A549 treated with DMSO at 1 μM for 4 hours (cell line): ENCODE data around the gene ARID5B. TPM values are rescaled to one million over a fixed set of nuclear protein-coding genes. Genes with fewer than 3 reads are reported as not detected.

Experiments used
- total RNA-seq: library from RNA; stranded (reverse); fragments of 200-300 nt; extraction: Qiagen RNA extraction; gene quantifications from 5 replicates; pipeline ENCODE4 v1.2.3, GENCODE V29; 2022; ENCODE audit warnings: low read depth

ARID5B gene, protein sequence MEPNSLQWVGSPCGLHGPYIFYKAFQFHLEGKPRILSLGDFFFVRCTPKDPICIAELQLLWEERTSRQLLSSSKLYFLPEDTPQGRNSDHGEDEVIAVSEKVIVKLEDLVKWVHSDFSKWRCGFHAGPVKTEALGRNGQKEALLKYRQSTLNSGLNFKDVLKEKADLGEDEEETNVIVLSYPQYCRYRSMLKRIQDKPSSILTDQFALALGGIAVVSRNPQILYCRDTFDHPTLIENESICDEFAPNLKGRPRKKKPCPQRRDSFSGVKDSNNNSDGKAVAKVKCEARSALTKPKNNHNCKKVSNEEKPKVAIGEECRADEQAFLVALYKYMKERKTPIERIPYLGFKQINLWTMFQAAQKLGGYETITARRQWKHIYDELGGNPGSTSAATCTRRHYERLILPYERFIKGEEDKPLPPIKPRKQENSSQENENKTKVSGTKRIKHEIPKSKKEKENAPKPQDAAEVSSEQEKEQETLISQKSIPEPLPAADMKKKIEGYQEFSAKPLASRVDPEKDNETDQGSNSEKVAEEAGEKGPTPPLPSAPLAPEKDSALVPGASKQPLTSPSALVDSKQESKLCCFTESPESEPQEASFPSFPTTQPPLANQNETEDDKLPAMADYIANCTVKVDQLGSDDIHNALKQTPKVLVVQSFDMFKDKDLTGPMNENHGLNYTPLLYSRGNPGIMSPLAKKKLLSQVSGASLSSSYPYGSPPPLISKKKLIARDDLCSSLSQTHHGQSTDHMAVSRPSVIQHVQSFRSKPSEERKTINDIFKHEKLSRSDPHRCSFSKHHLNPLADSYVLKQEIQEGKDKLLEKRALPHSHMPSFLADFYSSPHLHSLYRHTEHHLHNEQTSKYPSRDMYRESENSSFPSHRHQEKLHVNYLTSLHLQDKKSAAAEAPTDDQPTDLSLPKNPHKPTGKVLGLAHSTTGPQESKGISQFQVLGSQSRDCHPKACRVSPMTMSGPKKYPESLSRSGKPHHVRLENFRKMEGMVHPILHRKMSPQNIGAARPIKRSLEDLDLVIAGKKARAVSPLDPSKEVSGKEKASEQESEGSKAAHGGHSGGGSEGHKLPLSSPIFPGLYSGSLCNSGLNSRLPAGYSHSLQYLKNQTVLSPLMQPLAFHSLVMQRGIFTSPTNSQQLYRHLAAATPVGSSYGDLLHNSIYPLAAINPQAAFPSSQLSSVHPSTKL
- 1.8 to 2.8 TPM (median 2.0 TPM) in 5 replicates for total RNA-seq

DNA sequence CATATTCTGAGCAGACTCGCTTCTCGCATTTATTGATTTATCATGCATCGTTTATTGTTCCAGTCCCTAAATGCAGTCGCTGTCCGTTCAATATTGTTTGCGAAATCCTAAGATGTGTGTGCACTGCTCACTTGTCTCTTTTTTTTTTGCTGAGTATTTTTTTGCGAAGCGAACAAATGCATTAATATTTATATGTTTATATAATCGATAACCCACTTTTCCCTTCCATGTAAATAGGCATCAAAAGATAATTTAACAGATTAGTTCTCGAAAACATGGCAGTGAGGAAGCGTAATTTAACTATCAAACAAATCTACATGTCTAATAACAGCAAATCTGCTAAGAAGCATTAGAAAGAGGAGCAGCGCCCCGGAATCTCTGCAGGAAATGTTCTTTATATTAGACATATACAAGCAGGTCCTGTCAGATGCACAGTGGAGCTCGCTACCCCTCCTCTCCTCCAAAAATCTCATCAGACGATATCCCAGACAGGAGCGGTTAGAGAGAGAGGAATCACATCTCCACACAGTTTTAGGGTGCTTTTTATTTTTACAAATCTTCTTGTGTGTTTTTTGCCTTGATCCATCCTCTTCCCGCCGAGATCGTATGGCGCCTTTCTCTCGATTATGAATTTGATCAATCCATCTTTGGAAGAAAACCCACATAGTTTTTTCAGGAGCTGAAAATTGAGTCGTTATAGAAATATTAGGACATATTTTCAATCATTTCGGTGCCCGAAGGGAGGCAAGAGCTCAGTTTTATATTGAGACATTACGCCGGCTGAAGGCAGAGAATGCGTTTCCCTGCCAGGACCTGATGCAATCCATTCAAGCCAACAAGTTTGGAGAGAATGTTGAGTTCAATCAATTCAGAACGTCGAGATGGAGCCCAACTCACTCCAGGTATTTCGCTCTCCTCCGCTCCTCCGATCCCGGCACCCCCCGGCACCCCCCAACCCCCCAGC is at the start of gene ARID5B:
Gene ARID5B (plus strand): TSS at position 871 of the 964 bp plus-strand sequence. CDS start 11 bp downstream, at position 882.

Other genes starting within 250 kb of the ARID5B start
- 0.11 to 0.33 TPM (median 0.23 TPM) in 4 of 5 replicates, not detected in the other for gene CABCOCO1, start 238.8 kb upstream of the ARID5B start, total RNA-seq